Forelimb muscle (tissue), 1 donor: Measurements from ENCODE around the gene C10orf90. TPM values are rescaled to one million over a fixed set of nuclear protein-coding genes. Genes with fewer than 3 reads are reported as not detected.

ENCODE experiments used
- DNase-seq: peaks from one replicate; pipeline ENCODE4 v3.0.0-alpha.2; 2013; ENCODE audit warnings: low read depth
- polyA plus RNA-seq: library from polyadenylated mRNA; unstranded; fragments of 120-200 nt; gene quantifications from one replicate; pipeline ENCODE4 v1.2.1, GENCODE V29; 2013; ENCODE audit not compliant: insufficient read length

C10orf90 gene
- polyA plus RNA-seq: 0.30 TPM

- DNase-seq: no peak
Measured at GRCh38 chr10:126670056-126670894, at the start of gene C10orf90. C10orf90 (minus strand) TSS chr10:126670693; CDS start chr10:126670480, 213 bp downstream.

DNA sequence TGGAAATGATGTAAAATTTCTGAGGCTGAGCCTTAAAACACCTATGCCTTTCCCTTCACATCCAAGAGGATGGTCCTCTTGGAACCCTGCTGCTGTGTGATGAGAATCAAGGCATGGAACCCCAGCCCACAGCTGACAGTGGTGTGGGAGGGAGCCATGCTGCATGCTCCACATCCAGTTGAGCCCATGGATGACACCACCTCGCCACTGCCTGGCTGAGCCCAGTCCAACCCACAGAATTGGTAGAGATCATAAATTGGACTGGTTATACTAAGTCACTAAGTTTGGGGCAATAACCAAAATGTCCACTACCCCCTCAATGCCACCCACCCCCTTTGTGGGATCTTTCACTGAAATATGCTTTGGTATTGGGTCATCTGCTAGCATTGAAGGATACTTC, 45.9 kb upstream of the C10orf90 start:
- no peak for DNase-seq

DNA sequence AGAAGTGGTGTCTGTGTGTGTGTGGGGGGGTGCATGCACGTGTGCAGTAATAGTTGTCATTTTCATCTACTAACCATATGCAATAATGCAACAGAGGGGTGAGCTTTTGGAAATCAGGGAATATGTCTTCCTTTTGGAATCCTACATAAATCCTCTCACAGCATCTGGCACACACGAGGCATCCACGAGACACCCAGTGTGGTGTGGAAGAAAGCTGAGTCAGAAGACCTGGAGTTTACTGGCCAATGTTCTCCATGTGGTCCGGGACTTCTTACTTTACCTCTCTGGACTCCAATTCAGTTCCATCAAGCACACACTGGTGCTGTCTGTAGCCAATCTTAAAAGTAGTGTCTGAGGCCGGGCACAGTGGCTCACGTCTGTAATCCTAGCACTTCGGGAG, 43.1 kb upstream of the C10orf90 start:
- DNase-seq: no peak

GRCh38 chr10:126712681-126713080, 42.2 kb upstream of the C10orf90 start:
- DNase-seq: no peak

- DNase-seq: no peak
Measured at GRCh38 chr10:126705951-126706565, 35.6 kb upstream of the C10orf90 start.

DNA sequence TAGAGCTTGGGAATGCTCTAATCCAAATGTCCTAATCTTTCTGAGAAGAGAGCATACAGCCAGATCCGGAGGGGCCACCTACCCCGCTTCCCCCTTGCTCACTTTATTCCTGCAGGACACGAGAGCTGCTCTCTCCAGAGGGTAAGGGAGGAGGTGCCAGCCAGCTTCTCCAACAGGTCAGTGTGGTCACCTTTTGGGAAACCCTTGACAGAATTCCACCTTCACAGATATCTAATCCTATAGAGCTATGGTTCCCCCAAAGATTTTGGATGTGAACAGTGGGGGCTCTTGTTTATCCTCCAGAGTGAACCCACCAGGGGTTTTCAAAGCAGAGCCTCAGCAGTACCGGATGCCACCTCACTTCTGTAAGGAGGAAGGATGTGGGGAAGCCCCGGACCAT, 34.6 kb upstream of the C10orf90 start:
- no peak for DNase-seq

DNA sequence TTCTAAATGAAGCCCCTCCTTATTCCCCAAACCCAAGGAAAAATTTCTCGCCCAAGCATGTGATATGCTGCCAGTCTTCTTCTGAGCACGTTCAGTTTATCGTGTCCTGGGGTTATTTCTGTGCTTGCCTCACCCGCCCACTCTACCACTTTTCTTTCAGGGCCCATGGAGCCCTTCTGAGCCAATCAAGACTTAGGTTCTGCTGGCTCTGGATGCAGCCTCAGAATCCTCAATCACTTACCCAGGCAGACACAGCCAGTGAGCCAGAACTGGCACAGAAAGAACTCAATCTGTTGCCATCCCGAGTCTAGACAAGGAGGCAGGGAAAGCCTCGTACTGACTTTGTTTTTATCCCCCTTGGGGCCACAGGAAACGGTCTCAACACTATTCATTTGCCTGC, 34.2 kb upstream of the C10orf90 start:
- no peak for DNase-seq

DNA sequence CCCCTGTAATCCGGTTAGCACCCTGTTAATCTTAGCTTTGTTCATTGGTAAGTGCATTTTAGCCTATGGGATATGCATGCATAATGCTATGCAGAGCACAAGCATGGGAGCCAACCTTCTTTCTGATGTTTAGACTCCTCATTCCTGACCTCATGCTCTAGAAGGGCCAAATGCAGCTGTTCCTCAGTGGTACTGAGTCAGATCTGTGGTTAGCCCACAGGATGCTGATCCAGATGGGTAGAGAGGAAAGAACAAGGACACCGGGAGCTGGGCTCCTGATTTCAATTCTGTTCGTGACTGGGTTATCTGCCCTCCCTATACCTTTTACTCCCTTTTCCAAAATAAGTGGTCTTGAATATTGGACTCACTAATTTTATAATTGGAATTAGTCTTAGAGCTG, 31.7 kb upstream of the C10orf90 start:
- no peak for DNase-seq

DNA sequence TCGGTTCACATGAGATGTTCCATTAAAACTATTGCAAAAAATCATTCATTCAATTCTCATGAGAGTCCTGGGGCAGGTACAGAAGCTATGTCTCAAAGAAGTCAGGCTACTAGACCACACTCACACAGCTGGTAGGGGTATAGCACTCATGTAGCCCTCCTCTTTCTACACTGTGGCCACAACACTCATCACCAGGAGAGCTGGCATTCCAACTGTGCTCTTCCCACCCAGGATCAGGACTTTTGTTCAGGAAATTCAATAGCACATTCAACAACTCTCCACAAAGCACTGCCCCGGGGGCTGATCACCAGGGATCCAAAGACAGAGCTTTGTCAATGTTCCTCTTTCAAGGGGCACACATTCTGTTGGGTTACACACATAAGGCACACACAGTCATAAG, 31.0 kb upstream of the C10orf90 start:
- DNase-seq: no peak

DNA sequence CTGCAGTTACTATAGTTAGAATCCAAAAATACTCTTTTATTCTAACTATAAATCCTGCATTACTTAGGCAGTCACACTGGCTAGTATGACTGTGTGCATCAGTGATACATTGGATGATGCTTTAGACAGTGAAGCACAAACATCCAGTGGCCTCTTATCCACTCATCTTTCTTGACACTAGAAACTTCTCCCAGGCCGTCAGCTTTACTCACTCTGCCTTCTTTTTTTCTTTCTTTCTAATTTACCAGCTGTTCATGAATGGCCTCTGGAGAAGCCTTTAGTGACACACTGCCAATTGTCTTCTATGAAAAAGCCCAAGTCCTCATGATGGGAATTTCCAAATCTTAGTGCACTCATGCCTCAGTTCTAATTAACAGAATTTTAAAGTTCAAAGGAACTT, 26.2 kb upstream of the C10orf90 start:
- DNase-seq: no peak

DNA sequence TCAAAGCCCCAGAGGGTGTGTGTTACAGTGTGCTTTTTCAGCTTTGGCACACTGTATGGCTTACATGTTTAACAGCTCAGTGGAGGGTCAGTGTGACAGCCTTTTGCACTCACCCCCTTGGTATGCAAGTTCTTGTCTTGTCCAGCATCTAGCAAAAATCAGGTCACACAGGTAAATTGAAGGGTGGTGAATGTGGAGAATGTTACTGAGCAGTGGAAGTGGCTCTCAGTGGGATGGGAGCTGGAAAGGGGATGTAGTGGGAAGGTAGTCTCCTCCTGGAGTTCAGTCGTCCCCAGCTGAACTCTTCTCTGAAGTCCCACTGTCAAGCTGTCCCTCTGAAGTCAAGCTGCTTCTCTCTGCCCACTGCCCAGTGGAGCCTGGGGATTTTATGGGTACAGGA, 21.0 kb upstream of the C10orf90 start:
- DNase-seq: no peak

DNA sequence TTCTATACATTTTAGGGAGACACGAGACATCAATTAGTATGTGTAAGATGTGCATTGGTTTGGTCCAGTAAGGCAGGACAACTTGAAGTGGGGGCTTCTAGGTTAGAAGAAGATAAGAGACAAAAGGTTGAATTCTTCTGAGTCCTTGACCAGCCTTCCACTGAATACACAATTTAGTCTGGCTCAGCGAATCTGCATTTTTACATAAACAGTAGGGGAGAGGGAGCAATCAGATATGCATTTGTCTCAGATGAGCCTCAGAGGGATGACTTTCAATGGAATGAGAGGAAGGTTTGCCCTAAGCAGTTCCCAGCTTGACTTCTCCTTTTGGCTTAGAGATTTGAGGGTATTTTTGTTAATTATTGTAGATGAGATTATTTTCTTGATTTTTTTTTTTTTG, 20.0 kb upstream of the C10orf90 start:
- no peak for DNase-seq

GRCh38 chr10:126689461-126689994, 19.0 kb upstream of the C10orf90 start:
- DNase-seq: no peak

- no peak for DNase-seq
Measured at GRCh38 chr10:126687121-126687606, 16.7 kb upstream of the C10orf90 start.

GRCh38 chr10:126686719-126687118, 16.2 kb upstream of the C10orf90 start:
- DNase-seq: no peak

- no peak for DNase-seq
Measured at GRCh38 chr10:126686268-126686667, 15.8 kb upstream of the C10orf90 start.

DNA sequence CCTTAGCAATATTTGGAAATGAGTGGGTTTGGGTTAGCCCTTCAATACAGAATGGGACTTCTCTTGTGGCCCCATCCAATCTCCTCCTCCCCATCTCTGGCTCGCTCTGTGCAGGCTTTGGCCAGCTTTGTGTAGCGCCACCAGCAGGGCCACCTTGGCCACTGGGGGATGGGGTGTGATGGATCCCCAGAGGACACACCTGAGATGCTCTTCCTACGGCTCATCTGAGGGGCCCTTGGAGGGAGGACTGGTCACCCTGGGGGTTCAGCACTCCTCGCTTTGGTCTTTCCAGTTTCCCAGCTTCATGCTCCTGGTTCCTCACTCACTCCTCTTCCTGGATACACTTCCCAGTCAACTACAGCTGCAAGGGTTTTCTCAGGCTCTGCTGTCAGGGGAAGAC, 15.3 kb upstream of the C10orf90 start:
- no peak for DNase-seq

- DNase-seq: no peak
Measured at GRCh38 chr10:126684171-126684745, 13.8 kb upstream of the C10orf90 start.

DNA sequence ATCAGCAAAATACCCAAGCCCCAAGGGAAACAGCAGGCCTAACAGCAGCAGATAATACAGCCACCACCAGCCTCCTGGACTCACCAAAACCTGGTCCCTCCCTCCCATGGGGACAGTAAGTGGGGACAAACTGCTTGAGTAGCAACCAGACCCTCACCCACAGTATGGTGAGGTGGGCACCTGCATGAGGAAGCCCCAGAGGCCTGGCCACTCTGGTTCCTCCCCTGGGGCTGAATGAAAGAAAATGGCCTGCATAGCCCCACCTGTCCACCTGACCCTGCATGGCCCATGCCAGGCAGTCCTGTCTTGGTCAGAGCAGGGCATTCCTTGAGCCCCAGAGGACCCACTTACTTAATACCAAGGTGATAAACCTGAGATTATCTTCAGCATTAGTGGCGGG, 13.0 kb upstream of the C10orf90 start:
- no peak for DNase-seq

- no peak for DNase-seq
Measured at GRCh38 chr10:126675656-126676438, 5.4 kb upstream of the C10orf90 start.

DNA sequence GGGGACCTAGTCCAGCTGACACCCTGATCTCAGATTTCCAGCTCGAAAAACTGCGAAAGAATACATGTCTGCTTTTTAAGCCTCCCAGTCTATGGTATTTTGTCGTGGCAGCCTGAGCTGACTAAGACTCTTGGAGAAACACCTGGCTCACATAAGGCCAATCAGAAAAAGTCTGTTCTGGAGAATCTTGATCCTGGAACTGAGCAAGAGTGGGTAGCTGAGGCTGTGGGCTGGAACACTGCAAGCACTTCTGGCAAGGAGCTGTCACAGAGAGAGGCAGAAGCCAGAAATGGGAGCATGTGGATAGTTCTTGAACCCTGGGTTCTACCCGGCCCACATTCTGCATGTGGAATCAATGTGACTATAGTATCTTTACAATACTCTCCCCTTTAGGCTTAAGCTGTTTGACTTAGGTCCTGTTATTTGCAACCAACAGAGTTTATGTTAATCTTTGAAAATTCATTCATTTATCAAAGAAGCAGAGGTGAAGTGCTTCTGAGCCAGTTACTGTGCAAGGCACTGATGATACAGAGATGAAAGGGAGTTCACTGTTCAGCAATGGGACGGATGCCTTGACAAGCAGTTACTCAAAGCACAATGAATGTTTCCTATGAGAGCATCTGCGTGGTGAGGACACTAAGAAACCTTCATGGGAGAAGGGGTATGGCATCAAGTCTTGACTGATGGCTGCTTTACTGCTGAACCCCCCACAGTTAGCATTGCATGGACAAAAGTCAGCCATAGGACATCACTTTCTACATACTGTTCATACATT, 4.4 kb upstream of the C10orf90 start:
- no peak for DNase-seq
